Activated naive CD8-positive, alpha-beta T cell treated with anti-CD3 and anti-CD28 coated beads, Interleukin-2, amount 50 U/mL, for 24 hours (primary cell): ENCODE measurements around the gene SHF.
A peak's percentile ranks its signal among the peaks of the same experiment; 100 is the strongest.
"Not testable (repeated sequence)": the region's sequence is repeated elsewhere in the genome, so short reads cannot be mapped to it uniquely, and the experiment has no call there.

Source experiments
- ATAC-seq: fragments of 150-1000 bp; cut with Tn5 transposase; one replicate; pipeline ENCODE4 v1.10.0; 2021
- DNase-seq: peaks from one replicate; pipeline ENCODE4 v3.0.0; 2021
- H3K27ac Mint-ChIP-seq: one replicate; pipeline ENCODE4 v1.8.0; 2021; ENCODE audit warnings: mild to moderate bottlenecking, mixed read lengths
- H3K27me3 Mint-ChIP-seq: one replicate; pipeline ENCODE4 v1.8.0; 2021; ENCODE audit warnings: mixed read lengths
- H3K36me3 Mint-ChIP-seq: one replicate; pipeline ENCODE4 v1.8.0; 2021; ENCODE audit warnings: low read depth, mixed read lengths
- H3K4me1 Mint-ChIP-seq: one replicate; pipeline ENCODE4 v1.8.0; 2021; ENCODE audit warnings: mixed read lengths
- H3K4me3 Mint-ChIP-seq: one replicate; pipeline ENCODE4 v1.8.0; 2021; ENCODE audit warnings: mild to moderate bottlenecking, moderate library complexity, mixed read lengths
- H3K9me3 Mint-ChIP-seq: one replicate; pipeline ENCODE4 v1.8.0; 2021; ENCODE audit warnings: mixed read lengths

Gene SHF

DNA sequence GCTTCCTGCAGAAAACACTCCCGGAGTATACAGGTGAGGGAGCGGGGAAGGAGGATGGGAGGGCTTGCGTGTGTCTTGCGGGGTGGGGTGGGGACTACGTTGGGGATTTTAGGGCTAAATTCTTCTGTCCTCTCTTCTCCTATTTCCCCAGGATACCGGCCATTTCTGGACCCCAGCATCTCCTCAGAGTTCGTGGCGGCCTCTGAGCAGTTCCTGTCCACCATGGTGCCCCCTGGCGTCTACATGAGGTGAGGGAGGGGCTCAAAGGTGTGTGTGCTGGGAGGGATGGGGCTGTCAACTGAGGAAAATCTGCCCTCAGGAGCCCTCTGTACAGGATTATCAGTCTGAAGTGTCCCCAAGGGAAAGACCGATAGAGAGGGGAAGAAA is 51.4 kb downstream of the SHF start:
- Mint-ChIP-seq H3K27ac (no peak overlapping the region), H3K9me3 (no peaks in the 10 kb centered on the region), H3K27me3 (peaks cover 35% of the 10 kb centered on the region), H3K4me1 (peaks cover 8% of the 10 kb centered on the region), H3K4me3 (peak overlapping the region; percentile 21), H3K36me3 (no peaks in the 10 kb centered on the region)
- ATAC-seq = no peak
- DNase-seq = no peak

DNA sequence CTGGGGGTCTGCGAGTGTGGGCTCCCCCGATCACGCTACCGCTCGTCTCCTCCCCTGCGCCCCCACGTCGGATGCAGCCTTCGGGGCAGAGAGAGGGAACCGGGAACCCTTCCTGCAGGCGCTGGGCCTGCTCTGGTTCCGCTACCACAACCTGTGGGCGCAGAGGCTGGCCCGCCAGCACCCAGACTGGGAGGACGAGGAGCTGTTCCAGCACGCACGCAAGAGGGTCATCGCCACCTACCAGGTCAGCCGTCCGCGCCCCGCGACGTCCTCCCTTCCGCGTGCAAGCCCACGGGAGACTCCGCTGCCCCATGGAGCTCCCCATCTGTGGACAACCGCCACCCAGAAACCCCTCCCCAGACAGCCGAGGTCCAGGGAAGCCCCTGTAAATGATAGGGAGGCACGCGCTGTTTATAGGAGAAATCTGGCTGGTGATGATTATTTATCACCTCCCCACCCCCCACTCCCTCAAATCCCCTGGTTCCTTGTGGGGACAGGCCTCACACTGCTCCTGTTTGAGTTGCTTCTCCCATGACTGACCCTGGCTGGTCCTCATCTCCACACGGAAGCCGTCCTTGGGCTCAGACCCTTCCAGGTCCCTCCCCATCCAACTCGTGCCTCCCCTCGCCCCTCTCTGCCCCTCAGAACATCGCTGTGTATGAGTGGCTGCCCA is 51.9 kb downstream of the SHF start:
- Mint-ChIP-seq H3K27me3 (peaks cover 38% of the 10 kb centered on the region), H3K4me3 (peak overlapping the region; percentile 21)
- not testable (repeated sequence) for H3K4me1 Mint-ChIP-seq, ATAC-seq, H3K36me3 Mint-ChIP-seq, DNase-seq, H3K27ac Mint-ChIP-seq, H3K9me3 Mint-ChIP-seq

DNA sequence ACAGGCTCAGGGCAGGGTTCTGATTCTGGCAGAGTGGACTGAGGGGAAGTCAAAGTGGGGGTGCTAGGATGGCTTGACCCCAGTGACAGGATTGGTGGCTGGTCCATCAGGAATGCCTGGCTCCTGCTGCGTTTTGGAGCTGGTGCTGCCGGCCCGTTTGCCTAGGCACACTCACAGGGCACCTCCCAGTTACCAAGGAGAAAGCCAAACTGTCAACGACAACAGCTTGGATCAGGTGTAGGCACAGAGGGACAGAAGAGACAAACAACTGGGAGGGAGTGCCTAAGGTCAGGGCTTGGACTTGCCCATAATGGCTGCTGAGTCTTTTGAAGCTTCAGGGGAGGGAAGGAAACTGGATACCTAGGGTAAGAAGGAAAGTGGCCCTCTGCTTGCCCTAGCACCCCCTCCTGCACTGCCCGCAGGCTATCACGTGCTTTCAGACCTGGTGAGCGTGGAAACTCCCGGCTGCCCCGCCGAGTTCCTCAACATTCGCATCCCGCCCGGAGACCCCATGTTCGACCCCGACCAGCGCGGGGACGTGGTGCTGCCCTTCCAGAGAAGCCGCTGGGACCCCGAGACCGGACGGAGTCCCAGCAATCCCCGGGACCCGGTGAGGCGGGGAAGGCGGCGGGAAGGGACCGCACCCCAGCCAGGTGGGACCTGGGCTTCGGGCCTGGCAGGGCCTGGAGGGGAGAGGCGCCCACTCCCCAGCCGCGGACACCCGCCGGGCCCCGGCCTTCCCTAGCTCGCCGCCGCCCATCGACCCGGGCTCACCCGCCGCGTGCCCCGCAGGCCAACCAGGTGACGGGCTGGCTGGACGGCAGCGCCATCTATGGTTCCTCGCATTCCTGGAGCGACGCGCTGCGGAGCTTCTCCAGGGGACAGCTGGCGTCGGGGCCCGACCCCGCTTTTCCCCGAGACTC is 52.8 kb downstream of the SHF start:
- Mint-ChIP-seq H3K36me3 (no peaks in the 10 kb centered on the region), H3K9me3 (no peaks in the 10 kb centered on the region), H3K4me1 (peaks cover 8% of the 10 kb centered on the region), H3K27me3 (peaks cover 42% of the 10 kb centered on the region), H3K4me3 (peak overlapping the region; percentile 29), H3K27ac (peak overlapping the region; percentile 34)
- DNase-seq (no peak), ATAC-seq (peak; percentile 35)

DNA sequence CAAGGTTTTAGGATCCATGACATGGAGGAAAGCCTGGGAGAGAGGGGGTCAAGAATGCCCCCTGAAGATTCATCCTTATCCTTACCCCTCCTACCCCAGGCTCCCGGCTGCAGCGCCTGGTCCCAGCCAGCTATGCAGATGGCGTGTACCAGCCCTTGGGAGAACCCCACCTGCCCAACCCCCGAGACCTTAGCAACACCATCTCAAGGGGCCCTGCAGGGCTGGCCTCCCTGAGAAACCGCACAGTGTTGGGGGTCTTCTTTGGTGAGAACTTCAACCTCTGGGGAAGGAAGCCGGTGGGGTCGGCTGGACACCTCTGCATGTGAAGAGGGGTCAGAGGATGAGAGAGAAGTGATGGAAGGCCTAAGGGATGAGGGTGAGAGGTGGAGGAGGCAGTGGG is 53.7 kb downstream of the SHF start:
- Mint-ChIP-seq H3K9me3 (no peaks in the 10 kb centered on the region), H3K36me3 (no peaks in the 10 kb centered on the region), H3K27me3 (peaks cover 46% of the 10 kb centered on the region), H3K4me1 (peaks cover 8% of the 10 kb centered on the region), H3K4me3 (no peak overlapping the region), H3K27ac (no peak overlapping the region)
- ATAC-seq (no peak), DNase-seq (no peak)

DNA sequence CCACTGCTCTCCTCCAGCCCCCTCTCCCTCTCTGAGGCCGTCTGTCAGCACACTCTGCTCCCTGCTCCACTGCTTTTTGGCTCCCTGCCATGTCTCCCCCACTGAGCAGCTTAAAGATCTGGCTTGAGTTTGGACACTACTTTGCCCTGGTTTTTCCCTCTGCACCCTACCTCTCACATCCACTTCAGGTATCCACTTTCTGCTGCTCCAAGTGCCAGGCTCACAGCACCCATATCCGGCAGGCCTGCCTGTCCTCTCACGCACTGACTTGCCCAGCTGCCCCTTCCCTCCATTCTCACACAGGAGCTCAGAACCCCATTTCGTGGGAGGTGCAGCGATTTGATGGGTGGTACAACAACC is 54.2 kb downstream of the SHF start:
- Mint-ChIP-seq H3K36me3 (no peaks in the 10 kb centered on the region), H3K9me3 (no peaks in the 10 kb centered on the region), H3K4me1 (peaks cover 8% of the 10 kb centered on the region), H3K27me3 (peaks cover 51% of the 10 kb centered on the region), H3K4me3 (no peak overlapping the region), H3K27ac (no peak overlapping the region)
- DNase-seq (no peak), ATAC-seq (no peak)

DNA sequence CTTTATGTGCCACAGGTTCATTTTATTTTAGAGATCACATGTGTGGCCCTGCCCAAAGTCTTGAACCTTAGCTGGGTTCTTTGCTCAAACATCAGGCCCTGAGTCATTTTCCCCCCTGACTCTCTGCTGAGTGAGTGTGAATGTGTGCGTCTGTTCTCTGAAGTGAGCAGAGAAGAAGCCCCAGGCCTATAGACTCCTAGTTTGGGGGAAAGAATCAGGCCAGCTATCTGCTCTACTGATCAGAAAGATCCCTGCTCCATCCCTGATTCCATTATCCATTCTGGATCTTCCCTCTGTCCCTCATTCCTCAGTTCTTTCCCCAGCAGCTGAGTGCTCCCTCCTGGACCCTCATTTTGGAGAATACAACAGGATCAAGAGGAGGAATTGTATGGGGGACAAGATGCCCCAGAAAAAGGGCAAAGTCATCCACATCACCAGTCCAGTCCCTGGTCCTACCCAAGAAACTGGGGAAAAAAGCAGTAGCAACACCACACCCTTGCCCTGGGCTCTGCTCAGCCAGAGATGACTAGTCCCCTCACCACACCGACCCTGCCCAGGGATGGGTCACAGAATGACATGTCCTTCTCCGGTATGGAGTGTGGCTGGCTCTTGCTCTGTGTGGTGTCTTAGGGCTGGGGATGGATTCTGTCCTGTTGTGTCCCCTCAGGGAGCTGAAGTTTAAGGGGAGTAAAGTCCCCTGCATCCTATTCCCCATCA is 54.8 kb downstream of the SHF start:
- ATAC-seq (no peak), DNase-seq (no peak)
- H3K27me3 Mint-ChIP-seq = peaks cover 57% of the 10 kb centered on the region
- no peaks in the 10 kb centered on the region for H3K36me3 Mint-ChIP-seq
- H3K9me3 Mint-ChIP-seq = no peaks in the 10 kb centered on the region
- H3K4me1 Mint-ChIP-seq = peaks cover 8% of the 10 kb centered on the region
- H3K27ac Mint-ChIP-seq = no peak overlapping the region
- H3K4me3 Mint-ChIP-seq = no peak overlapping the region

DNA sequence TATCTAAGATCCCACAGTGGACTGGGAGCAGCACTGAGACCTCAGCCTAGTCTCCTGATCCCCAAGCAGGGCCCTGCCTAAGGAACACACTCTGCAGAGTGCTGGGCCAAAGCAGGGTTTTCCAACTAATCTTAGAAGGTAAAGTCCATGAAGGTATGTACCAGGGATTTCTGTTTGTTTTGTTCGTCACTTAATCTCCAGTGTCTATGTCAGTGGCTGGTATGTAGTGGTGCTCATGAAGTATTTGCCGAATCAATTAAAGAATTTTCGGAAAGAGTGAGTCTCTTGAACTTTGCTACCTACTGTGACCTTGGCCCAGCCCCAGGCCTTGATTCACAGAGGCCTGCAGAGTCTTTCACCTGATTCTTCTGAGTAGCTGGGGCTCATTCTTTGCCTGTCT is 56.3 kb downstream of the SHF start:
- ATAC-seq (no peak), DNase-seq (no peak)
- Mint-ChIP-seq H3K4me1 (peaks cover 8% of the 10 kb centered on the region), H3K9me3 (no peaks in the 10 kb centered on the region), H3K36me3 (no peaks in the 10 kb centered on the region), H3K4me3 (no peak overlapping the region), H3K27ac (no peak overlapping the region), H3K27me3 (peaks cover 58% of the 10 kb centered on the region)

DNA sequence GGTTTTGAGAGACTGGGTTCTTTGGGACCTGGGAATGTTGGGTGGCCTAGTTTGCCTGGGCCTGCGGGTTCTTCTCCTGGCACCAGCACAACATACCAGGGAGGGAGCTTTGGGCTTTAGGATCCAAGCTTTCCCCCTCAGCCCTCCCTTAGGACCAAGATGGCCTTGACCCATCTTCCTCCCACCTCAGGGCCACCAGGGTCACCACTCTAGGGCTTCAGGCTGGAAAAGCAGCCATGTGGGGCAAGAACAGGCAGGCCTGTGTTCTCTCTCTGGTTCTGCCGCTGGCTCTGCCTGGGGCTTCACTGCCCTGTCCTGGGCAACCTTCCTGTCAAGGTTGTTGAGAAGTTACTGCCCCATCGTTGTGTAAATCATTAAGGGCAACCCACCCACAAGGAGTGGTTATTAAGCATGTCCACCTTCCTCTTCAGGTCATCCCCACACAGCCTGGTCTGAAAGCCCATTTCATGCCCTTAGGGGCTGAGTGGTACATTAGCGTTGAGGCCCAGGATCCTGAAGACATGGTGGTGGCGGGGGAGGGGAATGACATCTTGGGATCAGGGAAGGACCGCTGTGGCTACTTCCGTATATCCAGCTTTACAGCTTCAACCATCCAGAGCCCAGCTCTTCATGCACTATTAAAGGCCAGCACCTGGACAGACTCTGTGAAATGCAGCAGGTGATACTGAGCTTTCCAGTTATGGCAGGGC is 57.3 kb downstream of the SHF start:
- Mint-ChIP-seq H3K36me3 (no peaks in the 10 kb centered on the region), H3K9me3 (no peaks in the 10 kb centered on the region), H3K27me3 (peaks cover 62% of the 10 kb centered on the region), H3K4me3 (no peak overlapping the region), H3K4me1 (peaks cover 3% of the 10 kb centered on the region), H3K27ac (no peak overlapping the region)
- ATAC-seq (no peak), DNase-seq (no peak)

DNA sequence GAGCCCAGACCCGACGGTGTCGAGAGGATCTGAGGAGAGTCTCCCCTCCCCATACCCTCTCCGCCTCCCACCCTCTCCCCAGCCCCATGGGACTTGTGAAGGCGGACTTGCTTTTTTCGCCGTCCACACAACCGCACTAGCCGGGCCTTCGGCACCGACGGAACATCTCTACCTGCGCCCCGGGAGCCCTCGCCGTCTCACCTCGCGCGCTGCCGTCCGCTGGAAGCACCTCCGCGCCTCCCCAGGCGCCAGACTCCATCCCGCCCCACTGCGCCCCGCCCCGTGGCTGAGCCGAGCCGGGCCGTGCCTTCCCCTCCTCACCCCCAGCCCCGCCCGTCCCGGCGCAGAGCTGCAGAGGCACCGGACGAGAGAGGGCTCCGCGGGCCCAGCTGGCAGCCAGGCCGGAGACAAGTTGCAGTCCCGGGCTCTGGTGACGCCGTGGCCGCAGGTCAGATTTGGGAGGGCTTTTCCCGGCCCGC is 58.1 kb downstream of the SHF start, which contains the start of the genes DUOX1 and DUOXA1:
TSS of gene DUOX1 (plus strand) at position 344 of the 479 bp plus-strand sequence. CDS start 1,973 bp downstream, outside the sequence.
TSS of gene DUOXA1 (minus strand) at position 229 of the 479 bp plus-strand sequence. CDS start 6,865 bp downstream, outside the sequence.
- Mint-ChIP-seq H3K4me3 (no peak within 1 kb of the TSS), H3K27me3 (peaks cover 66% of the 10 kb centered on the region), H3K9me3 (no peaks in the 10 kb centered on the region), H3K36me3 (no peaks in the 10 kb centered on the region), H3K4me1 (no peaks in the 10 kb centered on the region), H3K27ac (no peak within 1 kb of the TSS)
- ATAC-seq (peak; percentile 35), DNase-seq (peak; percentile 32)

DNA sequence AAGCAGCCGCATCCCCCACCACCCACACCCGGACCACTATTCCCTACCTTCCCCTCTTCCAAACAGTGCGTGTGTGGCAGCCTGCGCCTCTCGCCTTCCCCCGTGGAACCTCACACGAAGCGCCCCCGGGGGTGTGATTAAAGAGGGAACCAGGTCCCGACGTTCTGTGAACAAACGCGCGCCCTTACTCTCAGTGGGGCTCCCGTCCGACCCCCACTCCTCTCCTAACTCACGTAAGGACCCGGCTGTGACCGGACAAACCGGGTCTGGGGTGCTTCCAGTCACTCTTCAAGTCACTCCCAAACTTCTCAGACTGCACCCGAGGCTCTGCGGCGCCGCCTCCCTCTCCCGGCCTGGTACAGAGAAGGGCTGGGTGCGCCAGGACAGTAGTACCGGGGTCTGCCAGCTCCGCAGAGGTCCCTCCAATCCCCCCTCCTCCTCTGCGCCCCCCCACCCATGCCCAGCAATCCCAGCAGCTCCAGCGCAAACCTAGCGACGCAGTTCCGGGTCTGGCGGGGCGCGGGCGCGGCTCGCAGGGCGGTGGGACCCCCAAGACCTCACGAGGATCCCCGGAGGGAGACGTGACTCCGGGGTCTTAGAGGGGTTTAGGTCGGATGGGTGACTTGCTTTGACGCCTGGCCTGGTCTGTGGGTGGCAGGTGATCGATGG is 58.7 kb downstream of the SHF start:
- Mint-ChIP-seq H3K4me1 (no peaks in the 10 kb centered on the region), H3K27ac (no peak overlapping the region), H3K9me3 (no peaks in the 10 kb centered on the region), H3K4me3 (no peak overlapping the region), H3K36me3 (no peaks in the 10 kb centered on the region), H3K27me3 (peaks cover 62% of the 10 kb centered on the region)
- DNase-seq = no peak
- ATAC-seq = no peak

DNA sequence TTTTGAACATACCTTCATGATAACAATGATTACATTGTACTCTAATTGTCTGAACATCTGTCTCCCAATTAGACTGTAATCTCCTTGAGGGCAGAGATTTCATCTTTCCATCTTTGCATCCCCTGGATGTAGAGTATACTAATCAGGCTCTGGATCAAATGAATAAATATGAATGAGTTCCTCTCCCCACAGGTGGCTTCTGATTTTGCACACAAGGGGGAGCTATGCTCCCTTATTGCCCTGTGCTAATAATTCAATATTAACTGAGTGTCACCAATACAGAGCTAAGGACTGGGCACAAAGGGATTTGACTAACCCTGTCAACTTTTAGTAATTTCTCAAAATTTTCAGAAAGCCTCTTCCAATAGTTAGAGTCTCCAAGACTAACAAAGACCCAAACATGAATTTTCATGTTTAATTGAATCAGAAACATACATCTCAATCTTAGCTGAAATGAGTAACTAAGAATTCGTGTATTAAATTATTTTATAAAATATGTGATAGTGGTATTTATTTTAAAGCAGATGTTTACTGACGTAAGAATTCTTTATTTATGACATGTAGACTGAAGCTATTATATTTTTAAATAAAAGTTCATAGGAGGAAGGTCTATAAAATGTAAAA is 61.1 kb downstream of the SHF start:
- no peak overlapping the region for H3K27ac Mint-ChIP-seq
- no peaks in the 10 kb centered on the region for H3K4me1 Mint-ChIP-seq
- DNase-seq = no peak
- peaks cover 58% of the 10 kb centered on the region for H3K27me3 Mint-ChIP-seq
- ATAC-seq = no peak
- no peaks in the 10 kb centered on the region for H3K36me3 Mint-ChIP-seq
- H3K4me3 Mint-ChIP-seq = no peak overlapping the region
- no peaks in the 10 kb centered on the region for H3K9me3 Mint-ChIP-seq

DNA sequence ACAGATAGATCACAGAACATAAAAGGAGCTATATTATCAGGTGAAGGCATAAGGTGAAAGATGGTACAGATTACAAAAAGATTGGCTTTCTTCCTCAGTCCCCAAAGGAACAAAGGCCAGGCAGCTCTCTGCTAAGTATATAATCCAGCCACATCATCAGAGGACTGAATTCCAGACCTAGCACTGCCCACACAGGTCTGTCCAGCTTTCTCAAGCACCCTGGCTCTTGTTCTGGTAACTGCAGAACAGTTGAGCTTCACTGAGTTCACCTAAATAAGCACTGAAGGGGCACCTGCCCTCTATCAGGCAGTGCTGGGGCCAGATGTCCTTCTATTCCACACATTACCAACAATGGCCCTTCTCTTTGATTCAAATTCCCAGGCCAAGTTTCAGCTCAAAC is 64.4 kb downstream of the SHF start:
- H3K27me3 Mint-ChIP-seq = peaks cover 50% of the 10 kb centered on the region

DNA sequence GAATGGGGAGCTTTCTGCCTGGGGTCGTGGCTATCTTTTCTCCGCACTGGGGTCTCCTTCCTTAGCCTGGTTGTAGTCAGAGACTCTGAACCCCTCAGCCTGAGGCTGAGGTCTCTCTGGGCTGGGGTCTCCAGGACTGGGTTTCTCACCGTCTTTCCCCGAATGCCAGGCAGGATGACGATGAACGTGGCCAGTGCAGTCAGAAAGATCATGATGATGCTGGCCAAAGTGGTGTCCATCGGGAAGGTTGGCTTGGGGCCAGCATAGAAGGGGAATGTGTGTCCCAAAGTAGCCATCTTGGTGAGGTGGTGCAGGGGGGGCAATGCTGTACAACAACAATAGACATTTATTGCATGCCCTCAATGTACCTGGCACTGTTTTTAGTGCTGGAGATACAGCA is 65.0 kb downstream of the SHF start:
- H3K4me3 Mint-ChIP-seq = no peak overlapping the region
- no peak overlapping the region for H3K27ac Mint-ChIP-seq
- H3K27me3 Mint-ChIP-seq = peaks cover 50% of the 10 kb centered on the region
- peaks cover 3% of the 10 kb centered on the region for H3K4me1 Mint-ChIP-seq
- DNase-seq (no peak), ATAC-seq (no peak)
- no peaks in the 10 kb centered on the region for H3K36me3 Mint-ChIP-seq
- no peaks in the 10 kb centered on the region for H3K9me3 Mint-ChIP-seq

More for the DNA sequence above, 64.4 kb downstream of the SHF start:
- no peak overlapping the region for H3K27ac Mint-ChIP-seq
- no peak for ATAC-seq
- no peaks in the 10 kb centered on the region for H3K4me1 Mint-ChIP-seq
- H3K4me3 Mint-ChIP-seq = no peak overlapping the region
- H3K9me3 Mint-ChIP-seq = no peaks in the 10 kb centered on the region
- H3K36me3 Mint-ChIP-seq = no peaks in the 10 kb centered on the region
- DNase-seq = no peak
